T-helper 9 cell (primary cell): ENCODE measurements around the gene ITPRIPL2.

Source experiments
- DNase-seq: peaks from one replicate; pipeline ENCODE4 v3.0.0-alpha.2; 2020

ITPRIPL2 gene

GRCh38 chr16:19093631-19094541 lies 19.9 kb upstream of the ITPRIPL2 start:
- DNase-seq = no peak

GRCh38 chr16:19094542-19095365 lies 19.0 kb upstream of the ITPRIPL2 start:
- DNase-seq = no peak

GRCh38 chr16:19095654-19096053 lies 18.1 kb upstream of the ITPRIPL2 start:
- no peak for DNase-seq

- DNase-seq = no peak
Observed at GRCh38 chr16:19098173-19098572, 15.6 kb upstream of the ITPRIPL2 start.

GRCh38 chr16:19102187-19102872 lies 11.4 kb upstream of the ITPRIPL2 start:
- DNase-seq = no peak

- DNase-seq = no peak
Observed at GRCh38 chr16:19104607-19105006, 9.2 kb upstream of the ITPRIPL2 start.

GRCh38 chr16:19105131-19105530 lies 8.6 kb upstream of the ITPRIPL2 start:
- DNase-seq = no peak

- no peak for DNase-seq
Observed at GRCh38 chr16:19105891-19106624, 7.7 kb upstream of the ITPRIPL2 start.

GRCh38 chr16:19106625-19107020 lies 7.1 kb upstream of the ITPRIPL2 start:
- no peak for DNase-seq

GRCh38 chr16:19108409-19109287 lies 5.1 kb upstream of the ITPRIPL2 start:
- DNase-seq = no peak

GRCh38 chr16:19109288-19109664 lies 4.5 kb upstream of the ITPRIPL2 start:
- no peak for DNase-seq

- no peak for DNase-seq
Observed at GRCh38 chr16:19110537-19111360, 3.0 kb upstream of the ITPRIPL2 start.

GRCh38 chr16:19112099-19112407 lies 1.7 kb upstream of the ITPRIPL2 start:
- no peak for DNase-seq

- DNase-seq = no peak
Observed at GRCh38 chr16:19114359-19115147, 789 bp downstream of the ITPRIPL2 start.

GRCh38 chr16:19115148-19116021 lies 1.6 kb downstream of the ITPRIPL2 start:
- DNase-seq = no peak

GRCh38 chr16:19116711-19117449 lies 3.1 kb downstream of the ITPRIPL2 start:
- DNase-seq = no peak

- DNase-seq = no peak
Observed at GRCh38 chr16:19118938-19119431, 5.2 kb downstream of the ITPRIPL2 start.

- DNase-seq = no peak
Observed at GRCh38 chr16:19119564-19119963, 5.8 kb downstream of the ITPRIPL2 start.
